ENCODE measurements around the gene CUBN.

CUBN gene

DNA sequence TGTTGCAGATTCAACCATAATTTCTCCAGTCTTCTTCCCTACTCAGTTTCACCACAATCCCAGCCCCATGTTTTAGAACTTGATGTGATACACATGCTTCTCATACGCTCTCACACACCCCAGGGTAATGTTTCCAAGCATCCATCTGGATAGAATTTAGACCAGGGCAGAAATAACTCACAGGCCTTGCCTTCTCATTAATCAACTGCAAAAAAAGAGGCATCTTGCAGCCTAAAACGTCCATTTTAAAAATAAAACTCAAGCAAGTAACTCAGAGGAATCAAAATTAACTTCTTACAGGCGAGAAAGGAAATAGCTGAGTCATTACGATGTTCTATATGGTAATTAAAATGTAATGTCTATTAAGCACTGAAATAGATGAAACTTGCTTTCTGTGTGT lies 185.2 kb downstream of the CUBN start:
- no peak for DNase-seq

DNA sequence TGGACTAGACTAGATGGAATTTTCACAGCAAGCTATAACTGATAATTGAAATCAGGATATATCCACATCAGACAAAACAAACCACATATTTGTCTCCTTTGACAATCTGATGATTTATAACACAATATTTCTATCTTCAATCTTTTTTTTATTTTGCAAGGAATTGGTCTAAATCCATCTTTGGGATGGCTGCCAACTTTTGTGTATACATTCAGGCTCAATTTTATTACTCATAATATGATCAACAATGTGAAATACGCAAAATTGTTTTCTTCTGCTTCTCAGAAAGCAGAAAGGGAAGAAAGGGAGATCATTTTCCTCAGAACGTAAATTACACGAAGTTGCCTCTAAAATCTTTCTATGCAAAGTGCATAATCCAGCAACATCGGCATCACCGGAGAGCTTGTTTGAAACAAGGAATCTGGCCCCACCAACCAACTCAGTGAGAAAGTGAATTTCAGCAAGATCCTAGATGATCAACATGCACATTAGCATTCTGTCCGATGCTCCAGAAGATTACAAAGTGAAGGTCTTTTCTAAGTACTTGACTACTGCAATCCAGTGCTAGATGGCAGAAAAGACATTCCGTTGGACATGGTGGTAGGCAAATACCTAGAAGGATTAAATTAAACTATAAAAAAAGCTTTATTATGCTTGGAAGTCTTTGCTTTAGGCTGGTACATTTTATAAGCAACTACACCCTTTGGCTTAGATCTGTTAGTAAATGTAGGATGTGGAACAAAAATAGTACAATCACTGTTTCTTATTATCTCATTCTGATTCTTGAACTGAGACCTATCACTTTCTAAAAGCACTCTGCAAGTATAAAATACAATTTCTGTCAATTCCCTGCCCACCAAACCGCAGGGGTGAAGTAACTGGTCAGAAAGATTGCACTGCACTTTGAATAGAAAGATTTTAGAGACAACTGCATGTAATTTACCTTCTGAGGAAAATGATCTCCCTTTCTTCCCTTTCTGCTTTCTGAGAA lies 186.0 kb downstream of the CUBN start:
- no peak for DNase-seq

DNA sequence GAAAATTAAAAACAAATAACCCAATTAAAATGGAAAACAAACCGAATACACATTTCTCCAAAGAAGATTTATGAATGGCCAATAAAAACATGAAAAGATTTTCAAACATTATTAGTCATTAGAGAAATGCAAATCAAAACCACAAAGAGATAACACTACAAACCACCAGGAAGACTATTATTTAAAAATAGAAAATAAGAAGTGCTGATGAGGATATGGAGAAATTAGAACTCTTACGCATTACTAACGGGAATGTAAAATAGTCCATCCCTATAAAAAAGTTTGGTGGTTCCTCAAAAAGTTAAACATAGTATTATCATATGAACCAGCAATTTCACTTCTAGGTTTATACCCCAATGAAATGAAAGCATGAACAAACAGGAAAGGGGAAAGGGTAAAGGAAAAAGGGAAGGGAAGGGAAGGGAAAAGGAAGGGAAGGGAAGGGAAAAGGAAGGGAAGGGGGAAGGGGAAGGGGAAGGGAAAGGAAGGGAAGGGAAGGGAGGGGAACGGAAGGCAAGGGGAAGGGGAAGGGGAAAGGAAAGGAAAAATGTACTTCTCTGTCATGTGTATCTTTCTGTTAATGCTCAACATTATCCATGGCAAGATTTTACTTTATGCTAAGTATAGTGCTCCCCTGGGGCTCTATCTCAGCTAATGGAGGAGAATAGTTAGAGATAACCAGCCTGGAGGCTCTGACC lies 187.1 kb downstream of the CUBN start:
- no peak for DNase-seq

DNA sequence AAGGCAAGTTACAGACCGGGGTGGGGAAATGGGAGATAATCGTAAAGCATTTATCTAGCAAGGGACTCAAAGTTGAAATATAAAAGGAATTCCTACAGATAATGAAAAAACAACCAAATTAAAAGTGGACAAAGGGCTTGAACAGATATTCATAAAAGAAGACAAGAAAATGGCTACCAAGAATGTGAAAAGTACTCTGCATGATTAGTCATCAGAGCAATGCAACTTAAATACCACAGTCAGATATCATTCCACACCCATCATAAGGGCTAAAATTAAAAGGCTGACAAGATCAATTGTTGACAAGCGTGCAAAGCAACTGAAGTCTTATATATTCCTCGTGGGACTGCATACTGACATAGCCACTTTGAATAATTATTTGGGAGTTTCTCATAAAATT lies 187.7 kb downstream of the CUBN start:
- DNase-seq, result no peak

DNA sequence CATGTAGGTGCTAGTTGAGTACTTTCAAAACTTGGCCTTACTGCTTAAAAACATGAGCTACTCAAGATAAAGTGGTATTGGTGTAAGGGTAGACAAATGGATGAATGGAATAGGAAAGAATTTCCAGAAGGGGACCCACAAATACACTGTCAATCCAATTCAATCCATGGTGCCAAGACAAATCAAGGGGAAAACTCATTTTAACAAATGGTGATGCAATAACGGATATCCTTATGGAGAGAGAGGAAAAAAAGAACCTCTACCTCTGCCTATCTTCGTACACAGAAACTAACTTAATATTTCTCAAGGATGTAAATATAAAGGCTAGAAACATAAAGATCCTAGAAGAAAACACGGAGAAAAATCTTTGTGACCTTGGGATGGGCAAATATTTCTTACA lies 188.5 kb downstream of the CUBN start:
- DNase-seq, result no peak

DNA sequence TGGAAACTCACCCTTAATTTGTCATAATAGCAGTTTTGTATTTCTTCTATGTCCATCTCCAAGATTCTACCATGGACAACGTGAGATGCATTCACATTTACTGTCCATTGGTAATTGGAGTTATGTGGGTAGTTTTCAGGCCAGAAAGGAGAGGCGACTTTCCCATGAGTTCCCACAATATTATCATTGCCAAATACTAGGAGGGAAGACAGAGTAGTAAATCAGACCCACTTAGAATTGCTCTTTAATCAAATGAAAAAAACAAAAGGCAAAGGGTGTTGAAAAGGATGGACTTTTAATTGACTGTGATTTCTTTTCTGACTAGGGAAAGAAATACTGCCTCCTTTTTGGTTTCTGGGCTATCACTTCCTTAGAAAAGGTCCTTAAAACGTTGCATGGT lies 190.7 kb downstream of the CUBN start:
- DNase-seq, result no peak

DNA sequence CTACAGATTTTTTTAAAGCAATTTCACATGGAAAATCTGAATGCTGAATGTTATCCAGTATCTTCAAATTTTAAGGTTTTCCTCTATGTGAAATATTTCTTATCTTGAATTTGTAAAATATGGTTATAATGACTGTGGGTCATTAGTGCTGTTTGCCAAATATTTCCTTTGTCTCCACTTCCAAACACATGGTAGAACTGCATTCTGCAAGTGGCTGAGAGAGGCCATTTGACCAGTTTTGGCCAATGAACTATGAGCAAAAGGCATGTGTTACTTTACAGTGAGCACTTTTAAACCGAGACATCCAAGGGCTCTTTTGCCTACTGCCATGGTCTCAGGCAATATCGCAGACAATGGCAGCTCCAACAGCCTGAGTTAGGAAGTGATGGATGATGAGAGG lies 195.2 kb downstream of the CUBN start:
- DNase-seq, result no peak

DNA sequence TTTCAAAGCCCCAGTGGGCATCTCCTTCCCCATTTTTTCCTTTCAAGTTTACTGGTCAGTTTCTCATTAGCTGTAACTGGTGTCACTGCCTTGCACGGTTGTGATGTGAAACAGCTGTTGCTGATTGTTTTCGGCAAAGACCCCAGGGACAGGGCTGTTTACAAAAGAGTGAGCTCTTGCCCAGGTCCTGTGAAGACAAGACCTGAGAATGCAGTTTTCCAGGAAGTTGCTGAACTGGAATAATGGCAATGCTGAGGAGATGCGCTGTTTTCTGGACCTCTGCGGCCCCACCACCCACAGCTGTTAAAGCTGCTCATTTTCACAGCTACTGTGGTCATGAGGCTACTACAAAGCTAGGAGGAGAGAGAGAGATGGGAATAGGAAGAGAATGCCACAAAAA lies 195.8 kb downstream of the CUBN start:
- no peak for DNase-seq

DNA sequence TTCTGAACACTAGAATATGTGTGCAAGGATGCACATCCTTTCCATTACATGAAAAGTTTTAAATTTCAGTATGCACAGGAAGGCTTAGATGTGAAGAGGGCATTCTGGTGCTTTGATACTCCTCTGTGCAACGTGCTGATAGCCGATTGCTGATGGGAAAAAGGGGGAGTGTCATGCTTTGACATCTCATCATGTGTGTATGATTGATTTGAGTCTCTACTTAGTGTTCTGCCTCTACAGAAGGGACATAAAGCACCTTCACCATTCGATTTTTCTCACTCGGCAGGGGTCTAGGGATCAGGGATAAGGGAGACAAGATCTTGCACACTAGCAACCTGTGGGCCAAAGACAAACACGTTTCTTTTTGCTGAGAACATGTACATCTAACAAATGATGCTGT lies 197.7 kb downstream of the CUBN start:
- DNase-seq, result no peak

DNA sequence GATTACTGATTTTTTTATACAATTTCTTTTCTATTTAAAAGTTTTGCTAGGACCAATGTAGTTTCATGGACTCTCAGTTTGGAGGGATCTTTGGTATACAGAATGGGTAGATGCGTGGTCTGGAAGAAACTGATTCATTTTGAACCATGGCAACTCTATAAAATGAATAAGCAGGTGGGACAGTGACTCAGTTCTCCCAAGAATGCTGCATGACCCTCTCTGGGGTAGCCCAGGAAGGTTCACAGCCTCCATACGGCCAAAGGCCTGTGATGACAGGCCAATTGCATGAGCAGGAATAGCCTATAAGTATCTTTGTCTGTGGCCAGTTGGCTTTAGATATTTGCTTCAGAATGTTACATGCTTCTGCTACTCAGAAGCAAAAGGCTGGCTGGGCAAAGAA lies 199.1 kb downstream of the CUBN start:
- no peak for DNase-seq

DNA sequence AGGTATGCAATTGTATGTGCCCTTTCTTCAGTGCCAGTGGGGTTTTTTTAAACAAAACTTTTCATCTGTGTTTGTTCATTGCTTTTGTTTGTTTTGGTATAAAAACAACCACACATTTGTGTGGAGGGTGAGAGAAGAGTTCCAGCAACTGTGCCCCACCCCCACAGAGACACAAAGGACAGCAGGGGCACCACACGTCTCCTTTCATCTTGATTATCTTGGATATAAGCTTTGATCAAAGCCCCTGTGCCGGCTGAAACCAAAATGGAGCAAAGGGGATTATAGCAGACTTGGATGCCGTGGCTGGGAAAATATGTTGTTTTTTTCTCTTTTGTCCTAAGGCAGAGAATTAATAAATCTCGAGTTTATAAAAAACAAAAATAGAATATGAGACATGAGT lies 200.5 kb downstream of the CUBN start:
- no peak for DNase-seq

DNA sequence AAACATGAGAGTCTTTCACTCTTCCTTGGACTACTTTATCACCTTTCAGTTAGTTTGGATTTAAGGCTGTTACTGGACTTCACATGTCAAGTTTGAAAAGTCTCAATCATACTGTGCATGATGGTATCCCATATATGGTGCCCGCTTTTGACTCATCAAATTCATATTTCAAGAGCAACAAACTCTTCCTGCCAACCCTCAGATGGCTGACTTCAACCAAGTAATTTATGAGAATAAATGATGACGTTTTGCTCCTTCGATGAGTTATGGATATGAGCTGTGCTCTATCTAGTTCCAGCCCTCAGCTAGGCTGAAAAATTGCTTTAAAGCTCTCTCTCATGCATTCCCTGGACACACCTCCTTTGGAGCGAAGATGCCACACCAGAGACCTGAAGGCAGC lies 202.1 kb downstream of the CUBN start:
- no peak for DNase-seq

DNA sequence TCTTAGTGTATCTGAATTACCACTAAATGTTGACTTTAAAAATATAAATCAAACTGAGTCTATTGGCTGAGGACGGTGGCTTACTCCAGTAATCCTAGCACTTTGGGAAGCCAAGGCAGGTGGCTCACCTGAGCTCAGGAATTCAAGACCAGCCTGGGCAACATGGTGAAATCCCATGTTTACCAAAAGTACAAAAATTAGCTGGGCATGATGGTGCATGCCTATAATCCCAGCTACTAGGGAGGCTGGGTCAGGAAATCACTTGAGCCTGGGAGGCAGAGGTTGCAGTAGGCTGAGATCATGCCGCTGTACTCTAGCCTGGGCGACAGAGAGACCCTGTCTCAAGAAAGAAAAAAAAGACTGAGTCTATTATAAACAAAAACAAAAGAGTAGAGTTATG lies 205.9 kb downstream of the CUBN start:
- no peak for DNase-seq

DNA sequence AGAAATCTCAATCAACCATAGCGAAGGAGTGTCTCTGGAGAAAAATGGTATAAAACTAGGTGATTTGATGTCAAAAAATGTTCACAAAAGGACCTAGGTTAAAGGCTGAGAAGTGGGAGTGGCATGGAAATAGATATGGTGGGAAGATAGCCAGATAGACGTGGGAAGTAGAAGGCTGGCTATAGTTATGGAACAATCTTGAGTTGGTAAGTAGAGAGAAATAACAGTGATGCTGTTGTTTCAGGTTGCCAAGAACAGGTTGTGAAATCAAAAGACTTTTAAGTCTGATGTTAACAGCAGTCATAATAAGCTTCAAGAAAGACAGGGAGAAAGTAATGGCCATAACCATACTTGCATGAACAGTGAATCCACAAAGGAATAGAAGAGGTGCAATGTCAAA lies 206.3 kb downstream of the CUBN start:
- no peak for DNase-seq

DNA sequence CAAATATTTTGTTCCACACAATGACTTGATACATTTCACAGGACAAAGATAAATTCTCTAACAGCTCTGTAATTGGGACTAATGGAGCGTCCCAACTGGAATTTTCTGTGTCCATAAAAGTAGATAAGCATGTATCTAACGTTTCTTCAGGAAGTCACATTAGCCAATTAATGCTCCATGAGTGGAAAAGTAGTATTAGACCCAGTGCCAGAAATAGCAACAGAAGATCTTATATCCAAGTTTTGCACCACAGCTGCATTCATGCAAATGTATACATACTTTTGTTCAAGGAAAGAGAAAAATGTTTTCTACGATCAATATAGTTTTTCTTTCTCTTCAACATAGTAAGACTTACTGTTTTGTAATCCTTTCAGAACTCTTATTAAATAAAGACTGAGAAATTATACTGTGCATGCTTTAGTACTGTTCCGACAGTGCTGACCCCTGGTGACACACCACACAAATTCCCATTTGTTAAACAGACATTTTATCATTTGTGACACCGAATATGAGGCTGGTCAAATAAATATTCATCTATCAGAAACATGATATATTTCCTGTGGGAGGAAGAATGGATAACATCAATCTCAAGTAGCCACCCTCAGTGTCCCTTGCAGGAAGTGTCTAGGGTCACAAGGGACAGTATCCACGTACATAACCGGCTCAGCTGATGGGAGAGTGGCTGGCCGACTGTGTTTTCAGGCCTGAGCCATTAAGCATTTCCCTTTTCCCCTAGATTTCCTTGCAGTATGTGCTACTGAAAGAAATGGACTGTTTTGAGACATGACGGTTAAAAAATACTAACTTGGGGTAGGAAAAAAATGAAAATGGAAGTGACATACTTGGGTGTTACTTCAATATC lies 210.3 kb downstream of the CUBN start:
- no peak for DNase-seq

DNA sequence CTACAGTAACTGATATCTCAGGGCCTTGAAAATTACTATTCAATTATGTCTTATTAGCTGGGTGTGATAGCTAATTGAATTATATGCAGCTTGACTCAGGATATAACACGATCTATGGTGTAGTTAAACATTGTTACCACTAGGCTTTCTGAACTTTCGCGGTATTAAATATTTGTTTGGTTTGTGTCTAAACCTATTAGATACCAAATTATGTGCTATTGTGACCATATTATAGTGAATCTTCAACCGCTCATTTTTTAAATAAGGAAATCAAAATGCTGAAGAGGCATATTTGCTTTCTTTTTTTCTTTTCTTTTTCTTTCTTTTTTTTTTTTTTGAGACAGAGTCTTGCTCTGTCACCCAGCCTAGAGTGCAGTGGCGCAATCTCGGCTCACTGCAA lies 213.1 kb downstream of the CUBN start:
- no peak for DNase-seq

DNA sequence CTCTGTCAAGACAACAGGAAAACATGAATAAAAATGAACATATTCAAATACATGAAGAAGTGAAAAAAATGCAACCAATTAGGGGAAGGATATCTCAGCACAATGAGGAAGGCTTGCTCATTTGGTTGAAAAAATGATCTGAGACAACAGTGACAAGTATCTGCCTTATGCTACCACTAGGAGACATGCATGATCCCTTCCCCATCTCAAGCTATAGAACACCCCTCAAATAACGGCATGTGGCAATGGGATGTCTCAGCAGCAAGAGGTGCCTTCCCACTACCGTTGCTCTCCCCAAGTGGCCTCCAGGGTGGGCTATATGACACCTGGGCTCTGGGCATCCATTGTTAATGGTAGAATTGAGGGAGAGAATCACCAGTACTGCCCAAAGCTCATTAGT lies 214.3 kb downstream of the CUBN start:
- no peak for DNase-seq

DNA sequence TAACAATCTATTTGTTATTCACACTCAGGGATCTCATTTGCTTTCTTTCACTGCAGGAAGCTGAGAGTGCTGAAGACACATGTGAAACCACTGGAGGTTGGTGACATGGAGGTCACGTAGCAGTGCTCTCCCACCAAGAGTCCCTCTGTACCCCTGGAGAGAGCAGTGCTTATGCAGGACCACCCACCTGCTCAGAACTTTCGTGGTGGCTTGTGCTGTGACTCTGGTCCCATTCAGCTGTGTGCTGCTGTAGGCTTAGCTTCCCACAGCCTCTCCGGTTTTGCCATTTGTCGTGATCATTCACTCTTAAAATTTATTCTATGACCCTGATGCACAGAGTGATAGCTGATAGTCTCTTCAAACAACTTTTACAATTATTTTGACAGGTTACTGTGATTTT lies 216.3 kb downstream of the CUBN start:
- DNase-seq, result no peak

DNA sequence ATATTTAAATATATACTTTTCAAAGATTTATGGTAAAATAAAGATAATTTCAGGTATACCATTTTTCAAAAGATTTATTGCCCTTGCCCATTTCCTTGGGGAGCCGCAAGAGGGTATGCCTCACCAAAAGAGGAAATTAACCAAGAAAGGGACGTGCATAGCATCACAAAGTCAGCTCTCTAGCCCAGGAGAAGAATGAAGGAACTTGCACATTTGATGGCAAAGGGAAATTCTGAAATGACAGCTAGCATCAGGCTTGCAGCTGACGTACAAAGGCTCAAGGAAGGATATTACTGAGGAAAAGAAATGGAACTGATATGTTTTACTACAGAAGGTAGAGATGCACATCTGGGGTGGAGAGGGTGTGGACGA lies 218.8 kb downstream of the CUBN start:
- DNase-seq, result no peak

DNA sequence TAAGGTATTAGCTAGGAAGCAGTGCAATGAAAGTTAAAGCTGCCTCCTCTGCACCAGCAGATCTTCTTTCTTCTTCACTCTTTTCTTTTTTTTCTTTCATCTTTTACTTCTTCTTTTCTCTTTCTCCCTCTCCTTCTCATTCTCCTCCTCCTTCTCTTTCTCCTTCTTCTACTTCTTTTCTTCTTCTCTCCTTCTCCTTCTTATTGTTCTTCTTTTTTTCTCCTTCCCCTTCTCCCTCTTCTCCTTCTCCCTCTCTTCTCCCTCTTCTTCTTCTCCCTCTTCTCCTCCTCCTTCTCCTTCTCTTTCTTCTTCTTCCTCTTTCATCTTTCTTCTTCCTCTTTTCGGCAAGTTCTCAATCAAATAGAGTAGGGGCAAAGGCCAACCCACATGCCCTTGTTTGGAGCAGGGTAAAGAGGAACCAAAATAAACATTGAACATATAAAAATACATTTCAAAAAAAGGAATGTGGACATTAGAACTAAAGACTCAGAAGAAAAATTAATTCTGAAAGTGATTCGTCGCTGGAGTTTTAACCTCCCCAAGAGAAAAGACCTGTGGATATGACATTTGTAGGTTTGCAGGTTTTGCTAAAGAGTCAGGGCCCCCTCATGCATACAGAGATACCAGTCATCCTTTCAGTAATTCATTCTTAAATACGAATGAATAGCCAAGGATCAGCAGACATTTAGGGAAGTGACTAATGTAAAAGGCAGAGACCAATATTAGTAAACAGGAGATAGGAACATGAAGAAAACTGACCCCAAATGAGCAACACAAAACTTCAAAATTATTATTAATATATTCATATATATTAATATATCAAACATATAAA lies 219.4 kb downstream of the CUBN start:
- DNase-seq, result no peak

DNA sequence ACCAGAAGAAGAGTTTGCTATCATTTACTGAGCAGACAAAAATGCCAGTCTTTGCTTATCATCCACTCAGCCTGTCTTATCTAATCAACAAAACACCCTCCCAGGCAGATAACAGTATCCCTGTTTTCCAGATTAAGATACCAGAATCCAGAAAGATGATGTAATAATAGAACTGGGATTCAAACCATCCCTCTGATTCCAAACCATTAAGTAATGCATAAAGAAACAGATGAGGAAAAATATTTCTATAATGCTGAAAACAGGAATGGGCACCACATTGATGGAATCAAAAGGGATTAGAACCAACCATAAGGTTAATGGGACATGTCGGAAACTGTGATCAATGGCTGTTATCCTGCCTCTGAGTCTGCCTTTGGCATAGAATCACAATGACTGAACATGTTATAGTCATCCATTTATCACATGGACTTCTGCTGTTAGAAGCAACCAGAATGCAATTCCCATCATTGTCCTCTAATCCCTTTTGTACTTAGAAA lies 220.3 kb downstream of the CUBN start:
- no peak for DNase-seq

DNA sequence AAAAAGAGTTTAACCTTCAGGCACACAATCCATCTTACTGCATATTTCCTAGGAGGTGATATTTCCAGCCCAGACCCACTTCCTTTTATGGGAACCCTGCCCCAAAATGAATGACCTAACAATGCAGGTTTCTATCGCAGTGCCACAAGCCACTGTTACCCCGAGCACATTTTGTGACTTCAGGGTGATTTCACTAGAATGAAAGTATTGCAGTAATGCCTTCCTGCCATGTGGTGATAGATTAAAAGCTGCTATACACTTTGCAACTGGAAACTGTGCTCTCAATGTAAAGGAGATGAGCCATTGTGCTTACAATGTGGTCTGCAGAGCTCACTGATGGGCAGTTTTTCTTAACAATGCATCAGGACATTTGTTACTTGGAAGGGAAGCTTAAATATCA lies 221.9 kb downstream of the CUBN start:
- DNase-seq, result no peak

All from stimulated activated CD4-positive, alpha-beta T cell treated with anti-CD3 and anti-CD28 coated beads, Interleukin-12 subunit alpha, Interleukin-12 subunit beta, amount 100 ng/mL, for 4 hours (primary cell).